MM.1S (cell line): ENCODE results near the gene KCNQ1.

Experiments used
- DNase-seq: peaks from one replicate; pipeline ENCODE4 v3.0.0-alpha.2; 2015
- H2AFZ ChIP-seq: fragments of 300-600 bp; sonication (generic); 2 replicates; pipeline ENCODE4 v1.6.0; 2016; ENCODE audit warnings: antibody characterized with exemption, low read length
- H3F3A ChIP-seq: fragments of 300-600 bp; sonication (generic); 2 replicates; pipeline ENCODE4 v1.6.1; 2016; ENCODE audit warnings: mild to moderate bottlenecking, antibody characterized with exemption, low read length, moderate library complexity, mixed read lengths; ENCODE audit not compliant: insufficient read depth
- H3K27ac ChIP-seq: fragments of 300-600 bp; sonication (generic); 2 replicates; pipeline ENCODE4 v1.5.1; 2016; ENCODE audit warnings: mild to moderate bottlenecking, low read length
- H3K27me3 ChIP-seq: fragments of 300-600 bp; sonication (generic); replicated peaks from 2 replicates; pipeline ENCODE4 v1.6.0; 2016; ENCODE audit warnings: low read length; ENCODE audit not compliant: insufficient read depth
- H3K36me3 ChIP-seq: fragments of 300-600 bp; sonication (generic); replicated peaks from 2 replicates; pipeline ENCODE4 v1.6.1; 2016; ENCODE audit warnings: mild to moderate bottlenecking, low read length, mixed read lengths; ENCODE audit not compliant: insufficient read depth
- H3K4me1 ChIP-seq: fragments of 300-600 bp; sonication (generic); 2 replicates; pipeline ENCODE4 v1.6.1; 2016; ENCODE audit warnings: low read length, mixed read lengths
- H3K4me2 ChIP-seq: fragments of 300-600 bp; sonication (generic); 2 replicates; pipeline ENCODE4 v1.6.0; 2016; ENCODE audit warnings: low read depth, low read length
- H3K4me3 ChIP-seq: fragments of 300-600 bp; sonication (generic); 2 replicates; pipeline ENCODE4 v1.5.1; 2016; ENCODE audit warnings: low read length, mixed read lengths
- H3K79me2 ChIP-seq: fragments of 300-600 bp; sonication (generic); 2 replicates; pipeline ENCODE4 v1.6.1; 2016; ENCODE audit warnings: mixed run types, low read length, mixed read lengths
- H3K9ac ChIP-seq: fragments of 300-600 bp; sonication (generic); 2 replicates; pipeline ENCODE4 v1.6.1; 2016; ENCODE audit warnings: low read length, mixed read lengths
- H3K9me2 ChIP-seq: fragments of 300-600 bp; sonication (generic); replicated peaks from 2 replicates; pipeline ENCODE4 v1.6.1; 2016; ENCODE audit warnings: mild to moderate bottlenecking, low read length, mixed read lengths; ENCODE audit not compliant: insufficient read depth
- H3K9me3 ChIP-seq: fragments of 300-600 bp; sonication (generic); replicated peaks from 2 replicates; pipeline ENCODE4 v1.6.1; 2016; ENCODE audit warnings: mild to moderate bottlenecking, low read length, mixed read lengths; ENCODE audit not compliant: insufficient read depth
- H4K20me1 ChIP-seq: fragments of 300-600 bp; sonication (generic); 2 replicates; pipeline ENCODE4 v1.6.1; 2016; ENCODE audit warnings: mild to moderate bottlenecking, low read length, moderate library complexity, mixed read lengths; ENCODE audit not compliant: insufficient read depth
- CTCF ChIP-seq: fragments of 300-600 bp; sonication (generic); IDR thresholded peaks from 2 replicates; pipeline ENCODE4 v1.5.1; 2016; ENCODE audit warnings: antibody characterized with exemption, low read length, mixed read lengths
- EZH2 ChIP-seq: fragments of 300-600 bp; sonication (generic); optimal IDR thresholded peaks from 2 replicates; pipeline ENCODE3; 2017; ENCODE audit warnings: low read depth, mild to moderate bottlenecking, antibody characterized with exemption, low read length, mixed read lengths
- EZH2phosphoT487 ChIP-seq: fragments of 300-600 bp; sonication (generic); IDR thresholded peaks from 2 replicates; pipeline ENCODE4 v1.6.1; 2018; ENCODE audit warnings: antibody characterized with exemption, low read length

Gene KCNQ1

GRCh38 chr11:2592559-2593392 lies 148.0 kb downstream of the KCNQ1 start:
- no peaks in the 10 kb centered on the region for H3K9me3 ChIP-seq
- no peaks in the 10 kb centered on the region for H3K27me3 ChIP-seq
- H4K20me1 ChIP-seq = no peaks in the 10 kb centered on the region
- H2AFZ ChIP-seq = no peak overlapping the region
- no peak overlapping the region for H3K4me3 ChIP-seq
- H3K27ac ChIP-seq = no peak overlapping the region
- H3K36me3 ChIP-seq = no peaks in the 10 kb centered on the region
- no peaks in the 10 kb centered on the region for H3F3A ChIP-seq
- TF ChIP-seq CTCF = no peak
- no peak for TF ChIP-seq EZH2
- TF ChIP-seq EZH2phosphoT487 = no peak
- H3K4me2 ChIP-seq = no peak overlapping the region
- H3K79me2 ChIP-seq = no peaks in the 10 kb centered on the region
- H3K9ac ChIP-seq = no peak overlapping the region
- no peak for DNase-seq
- no peaks in the 10 kb centered on the region for H3K9me2 ChIP-seq
- H3K4me1 ChIP-seq = peaks cover 5% of the 10 kb centered on the region; the same call in 1 of the 2 replicates

GRCh38 chr11:2593393-2593950 lies 148.7 kb downstream of the KCNQ1 start:
- H3K4me3 ChIP-seq = no peak overlapping the region
- H3K4me2 ChIP-seq = no peak overlapping the region
- H3K27me3 ChIP-seq = no peaks in the 10 kb centered on the region
- H3K36me3 ChIP-seq = no peaks in the 10 kb centered on the region
- H2AFZ ChIP-seq = no peak overlapping the region
- H3K9me2 ChIP-seq = no peaks in the 10 kb centered on the region
- peaks cover 5% of the 10 kb centered on the region; the same call in 1 of the 2 replicates for H3K4me1 ChIP-seq
- TF ChIP-seq CTCF (no peak), EZH2 (no peak), EZH2phosphoT487 (no peak)
- no peak for DNase-seq
- H3K79me2 ChIP-seq = no peaks in the 10 kb centered on the region
- H3K9ac ChIP-seq = no peak overlapping the region
- H3K27ac ChIP-seq = no peak overlapping the region
- no peaks in the 10 kb centered on the region for H4K20me1 ChIP-seq
- no peaks in the 10 kb centered on the region for H3F3A ChIP-seq
- H3K9me3 ChIP-seq = no peaks in the 10 kb centered on the region

GRCh38 chr11:2594267-2594666 lies 149.5 kb downstream of the KCNQ1 start:
- Histone ChIP-seq H2AFZ (no peak overlapping the region), H3K9me2 (no peaks in the 10 kb centered on the region), H3F3A (no peaks in the 10 kb centered on the region), H3K27me3 (no peaks in the 10 kb centered on the region), H3K4me1 (peaks cover 5% of the 10 kb centered on the region; the same call in 1 of the 2 replicates), H3K4me3 (no peak overlapping the region), H3K4me2 (no peak overlapping the region), H3K36me3 (no peaks in the 10 kb centered on the region), H3K9me3 (no peaks in the 10 kb centered on the region), H3K79me2 (no peaks in the 10 kb centered on the region), H4K20me1 (no peaks in the 10 kb centered on the region), H3K9ac (no peak overlapping the region), H3K27ac (no peak overlapping the region)
- no peak for DNase-seq
- TF ChIP-seq CTCF (no peak), EZH2phosphoT487 (no peak), EZH2 (no peak)
